Fibroblast of peridontal ligament (primary cell): ENCODE measurements around the gene ISOC2.

Experiments used
- DNase-seq: peaks from one replicate; pipeline ENCODE4 v3.0.0-alpha.2; 2010; ENCODE audit errors: extremely low read depth

Gene ISOC2

DNA sequence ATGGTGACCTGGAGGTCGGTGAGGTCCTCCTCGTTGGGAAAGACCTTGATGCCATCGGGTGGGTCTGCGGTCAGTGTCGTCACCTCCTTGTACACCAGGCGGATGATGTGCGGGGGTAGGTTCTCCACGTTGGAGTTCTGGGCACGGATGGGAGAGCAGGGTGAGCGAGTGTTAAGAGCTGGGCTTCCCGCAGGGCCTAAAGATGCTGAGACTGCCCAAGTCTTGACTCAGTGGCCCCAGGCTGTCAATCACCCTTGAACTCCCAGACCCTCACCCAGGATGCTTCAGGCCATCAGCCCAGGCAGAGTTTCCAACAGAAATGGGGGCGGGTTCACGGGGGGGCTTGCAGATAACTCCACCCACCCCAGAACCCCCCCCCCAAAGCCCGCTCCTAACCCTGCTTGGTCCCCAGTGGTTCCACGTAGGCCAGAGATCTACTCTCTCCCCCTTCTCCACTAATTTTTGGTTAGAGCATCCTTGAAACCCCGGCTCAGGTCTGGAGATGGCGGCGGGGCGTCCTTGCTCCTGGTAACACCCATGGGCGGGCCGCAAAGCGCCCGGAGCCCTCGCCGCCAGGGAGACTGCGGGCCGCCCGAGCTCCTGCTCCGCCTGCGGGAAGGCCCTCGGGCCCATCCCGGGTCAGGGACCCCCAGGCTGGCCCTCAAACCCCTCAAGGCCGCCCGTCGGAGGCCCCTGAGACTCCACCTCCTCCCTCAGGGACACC lies 54.5 kb downstream of the ISOC2 start:
- DNase-seq, result peak; percentile 25

DNA sequence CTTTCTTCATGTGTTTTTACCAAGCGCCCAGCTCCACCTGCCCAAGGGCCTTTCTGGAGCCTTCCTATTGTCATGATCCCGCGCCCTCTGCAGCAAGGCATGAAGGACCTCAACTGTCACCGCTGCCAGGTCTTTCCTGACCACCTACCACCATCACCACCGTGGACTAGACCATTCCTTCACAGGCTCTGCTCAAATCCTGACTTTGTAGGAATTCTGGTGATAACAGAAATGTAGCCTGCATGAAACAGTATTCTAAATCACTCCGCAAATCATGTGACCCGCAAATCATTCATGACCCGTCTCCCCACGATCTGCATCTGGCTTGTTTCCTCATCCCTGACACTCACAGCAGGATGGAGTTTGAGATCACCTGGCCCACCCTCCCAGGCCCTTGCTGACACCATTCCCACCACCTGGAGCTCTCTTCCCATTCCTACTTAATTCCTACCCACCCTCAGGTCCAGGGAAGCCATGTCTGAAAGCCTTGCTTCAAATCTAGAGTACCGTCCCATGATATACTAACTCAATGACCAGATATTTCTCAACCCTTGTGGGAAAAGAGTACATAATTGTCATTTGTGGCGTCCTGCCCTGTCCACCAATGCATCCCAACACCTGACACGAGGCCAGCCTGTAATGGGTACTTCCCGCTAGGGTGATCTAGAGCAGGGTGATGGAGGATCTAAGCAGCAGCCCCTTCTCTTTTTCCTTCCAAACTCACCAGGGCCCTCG lies 55.2 kb downstream of the ISOC2 start:
- no peak for DNase-seq

DNA sequence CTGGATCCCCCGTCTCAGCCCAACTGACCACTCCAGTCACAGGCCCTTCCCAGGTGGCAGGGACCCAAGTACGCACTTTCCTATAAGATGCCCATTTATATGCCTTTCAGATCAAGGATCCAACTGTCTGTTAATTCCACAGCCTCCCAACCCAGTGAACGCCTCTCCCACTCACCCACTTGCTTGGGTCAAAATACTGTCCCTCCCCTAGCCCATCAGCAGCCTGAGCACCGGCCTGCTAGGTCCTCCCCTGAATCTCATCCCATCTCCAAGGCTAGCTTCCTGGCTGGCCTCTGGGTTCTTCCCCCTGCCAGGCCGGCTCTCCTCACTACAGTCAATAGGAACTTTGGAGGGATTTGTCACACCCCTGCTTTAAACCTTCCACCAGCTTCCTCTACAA lies 55.8 kb downstream of the ISOC2 start:
- no peak for DNase-seq
